Measurements from ENCODE around the gene TAPT1. TPM values are rescaled to one million over a fixed set of nuclear protein-coding genes. Genes with fewer than 3 reads are reported as not detected.

TAPT1 gene
- total and polyA plus RNA-seq, 2 of the 13 experiments (the other 11 are each of a cell fraction or from before 2014, with no cell fraction given): 24.5 to 25.3 TPM

DNA sequence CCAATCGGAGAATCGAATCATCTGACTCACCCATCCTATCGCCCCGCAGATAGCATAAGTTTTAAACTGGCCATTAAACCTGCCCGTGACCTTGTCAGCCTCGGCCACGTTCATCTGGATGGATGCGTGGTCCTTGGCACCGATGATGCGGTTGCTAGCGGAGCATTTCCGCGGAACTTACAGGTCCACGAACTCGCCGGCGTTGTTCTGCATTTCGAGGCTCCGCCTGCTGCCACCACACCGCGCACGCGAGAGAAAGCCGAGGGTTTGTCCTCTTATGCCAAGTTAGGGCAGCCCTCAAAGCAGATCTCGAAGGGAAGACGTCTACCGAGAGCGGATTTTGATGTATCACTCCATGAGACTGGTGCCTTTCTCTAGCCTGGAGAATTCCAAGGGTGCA is 30.1 kb upstream of the TAPT1 start:
- Histone ChIP-seq H3K27ac (ENCODE audit: extremely low read length, insufficient read depth, low read length) (no peak overlapping the region), H3K4me3 (replicated peaks in 1 of 3; ENCODE audit: insufficient read depth in 1 of 3, low read depth in 2 of 3, low read length in 3 of 3) (no peak overlapping the region), H3K4me1 (ENCODE audit: insufficient read depth, low read length) (peaks cover 41% of the 10 kb centered on the region), H3K9me3 (ENCODE audit: low read length) (no peaks in the 10 kb centered on the region), H3K79me2 (ENCODE audit: insufficient read depth, low read length) (no peaks in the 10 kb centered on the region), H3K4me2 (ENCODE audit: low read depth, low read length) (no peak overlapping the region), H3K27me3 (ENCODE audit: control insufficient read depth in 1 of 2, insufficient read depth in 2 of 2, low read length in 2 of 2) (no peaks in the 10 kb centered on the region), H2AFZ (ENCODE audit: low read length) (no peak overlapping the region), H3K36me3 (replicated peaks in 1 of 2; ENCODE audit: control insufficient read depth in 1 of 2, insufficient read depth in 2 of 2, low read length in 2 of 2) (no peaks in the 10 kb centered on the region), H4K20me1 (ENCODE audit: insufficient read depth, low read length) (no peaks in the 10 kb centered on the region), H3K9ac (ENCODE audit: insufficient read depth, low read depth, low read length) (no peak overlapping the region)
- TF ChIP-seq, protein P1, sequence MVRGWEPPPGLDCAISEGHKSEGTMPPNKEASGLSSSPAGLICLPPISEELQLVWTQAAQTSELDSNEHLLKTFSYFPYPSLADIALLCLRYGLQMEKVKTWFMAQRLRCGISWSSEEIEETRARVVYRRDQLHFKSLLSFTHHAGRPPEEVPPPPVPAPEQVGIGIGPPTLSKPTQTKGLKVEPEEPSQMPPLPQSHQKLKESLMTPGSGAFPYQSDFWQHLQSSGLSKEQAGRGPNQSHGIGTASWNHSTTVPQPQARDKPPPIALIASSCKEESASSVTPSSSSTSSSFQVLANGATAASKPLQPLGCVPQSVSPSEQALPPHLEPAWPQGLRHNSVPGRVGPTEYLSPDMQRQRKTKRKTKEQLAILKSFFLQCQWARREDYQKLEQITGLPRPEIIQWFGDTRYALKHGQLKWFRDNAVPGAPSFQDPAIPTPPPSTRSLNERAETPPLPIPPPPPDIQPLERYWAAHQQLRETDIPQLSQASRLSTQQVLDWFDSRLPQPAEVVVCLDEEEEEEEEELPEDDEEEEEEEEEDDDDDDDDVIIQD (CRISPR knock-in tag; IDR thresholded peaks at IDR 0.05; ENCODE audit: low read depth): no peak
- TF ChIP-seq ZKSCAN1 (IDR thresholded peaks at IDR 0.05; ENCODE audit: low read length): no peak
- no peak for TF ChIP-seq KAT2B (IDR thresholded peaks at IDR 0.05; ENCODE audit: borderline replicate concordance, low read depth, low read length)
- TF ChIP-seq, protein P2, sequence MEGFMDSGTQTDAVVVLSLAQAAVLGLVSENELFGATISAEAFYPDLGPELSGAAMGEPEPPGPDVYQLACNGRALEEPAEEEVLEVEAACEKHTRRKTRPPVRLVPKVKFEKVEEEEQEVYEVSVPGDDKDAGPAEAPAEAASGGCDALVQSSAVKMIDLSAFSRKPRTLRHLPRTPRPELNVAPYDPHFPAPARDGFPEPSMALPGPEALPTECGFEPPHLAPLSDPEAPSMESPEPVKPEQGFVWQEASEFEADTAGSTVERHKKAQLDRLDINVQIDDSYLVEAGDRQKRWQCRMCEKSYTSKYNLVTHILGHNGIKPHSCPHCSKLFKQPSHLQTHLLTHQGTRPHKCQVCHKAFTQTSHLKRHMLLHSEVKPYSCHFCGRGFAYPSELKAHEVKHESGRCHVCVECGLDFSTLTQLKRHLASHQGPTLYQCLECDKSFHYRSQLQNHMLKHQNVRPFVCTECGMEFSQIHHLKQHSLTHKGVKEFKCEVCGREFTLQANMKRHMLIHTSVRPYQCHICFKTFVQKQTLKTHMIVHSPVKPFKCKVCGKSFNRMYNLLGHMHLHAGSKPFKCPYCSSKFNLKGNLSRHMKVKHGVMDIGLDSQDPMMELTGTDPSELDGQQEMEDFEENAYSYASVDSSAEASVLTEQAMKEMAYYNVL (CRISPR knock-in tag; IDR thresholded peaks at IDR 0.05; ENCODE audit: borderline replicate concordance): no peak
- TF ChIP-seq ZNF350 (CRISPR knock-in tag; IDR thresholded peaks at IDR 0.05; ENCODE audit: borderline replicate concordance, low read depth): no peak
- no peak for TF ChIP-seq DNMT3B (CRISPR knock-in tag; conservative IDR thresholded peaks at IDR 0.05)
- TF ChIP-seq ZFYVE20 (CRISPR knock-in tag; IDR thresholded peaks at IDR 0.05; ENCODE audit: borderline replicate concordance, low read depth): no peak
- no peak for TF ChIP-seq ZNF205 (CRISPR knock-in tag; IDR thresholded peaks at IDR 0.05)
- no peak for TF ChIP-seq HES4 (CRISPR knock-in tag; IDR thresholded peaks at IDR 0.05; ENCODE audit: borderline replicate concordance)
- TF ChIP-seq ZNF367 (CRISPR knock-in tag; IDR thresholded peaks at IDR 0.05; ENCODE audit: borderline replicate concordance): no peak
- no peak for TF ChIP-seq HOXA7 (CRISPR knock-in tag; IDR thresholded peaks at IDR 0.05)
- TF ChIP-seq YEATS4 (CRISPR knock-in tag; IDR thresholded peaks at IDR 0.05; ENCODE audit: borderline replicate concordance): no peak
- TF ChIP-seq MAFK (conservative IDR thresholded peaks at IDR 0.05 in 1 of 2, IDR thresholded peaks at IDR 0.05 in 1 of 2; ENCODE audit: low read length in 2 of 2): no peak
- in situ Hi-C loops (cut with HindIII; ENCODE audit: extremely low pct_ligation_motif_present, low pct_unique_long_range_greater_than_20kb): loop anchor here (25.0 kb wide), 1 partner anchor 769 kb away; no protein-coding TSS in a partner anchor
- 97% methylated on average over 28 of the region's 28 CpGs for WGBS (ENCODE audit: low lambda C conversion rate)
- DNase-seq (ENCODE audit: low spot score): no peak
- intact Hi-C loops (cut with micrococcal nuclease; ENCODE audit: unreplicated experiment): no loop called here
- ChIA-PET CTCF (ENCODE audit: low intra/inter-chr PET ratio, low total read pairs) (no interaction called here), POLR2A (no interaction called here)
- BruUV-seq (replicated peaks): no TSS peak
- no peak for FAIRE-seq
- ATAC-seq: no peak

All from HepG2 (cell line).